GM21717 (cell line): Measurements from ENCODE around the gene FOXP3.

Experiments
- ATAC-seq: cut with Tn5 transposase; IDR thresholded peaks from one replicate; pipeline ENCODE4 v1.9.1; 2021; ENCODE audit warnings: mild to moderate bottlenecking, moderate library complexity; ENCODE audit not compliant: unreplicated experiment

Gene FOXP3

DNA sequence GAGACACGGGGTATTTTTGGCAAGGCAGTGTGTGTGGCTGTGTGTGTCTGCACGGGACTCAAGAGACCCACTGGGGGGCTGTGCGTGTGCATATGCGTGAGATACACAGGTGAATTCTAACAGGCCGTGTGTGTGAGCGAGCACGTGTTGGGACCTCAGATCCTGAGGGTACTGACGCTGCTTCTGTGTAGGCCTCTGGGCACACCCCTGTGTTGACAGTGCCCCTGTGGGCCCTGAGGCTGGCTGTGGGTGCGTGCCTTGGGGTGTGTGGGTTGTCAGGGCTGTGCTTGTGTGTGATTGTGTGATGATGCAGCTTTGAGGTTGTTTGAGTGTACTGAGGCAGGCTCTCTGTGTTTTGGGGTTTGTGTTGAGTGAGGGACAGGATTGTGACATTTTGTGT, 13.9 kb downstream of the FOXP3 start:
- ATAC-seq = no peak

GRCh38 chrX:49250066-49250465, 14.4 kb downstream of the FOXP3 start:
- no peak for ATAC-seq

DNA sequence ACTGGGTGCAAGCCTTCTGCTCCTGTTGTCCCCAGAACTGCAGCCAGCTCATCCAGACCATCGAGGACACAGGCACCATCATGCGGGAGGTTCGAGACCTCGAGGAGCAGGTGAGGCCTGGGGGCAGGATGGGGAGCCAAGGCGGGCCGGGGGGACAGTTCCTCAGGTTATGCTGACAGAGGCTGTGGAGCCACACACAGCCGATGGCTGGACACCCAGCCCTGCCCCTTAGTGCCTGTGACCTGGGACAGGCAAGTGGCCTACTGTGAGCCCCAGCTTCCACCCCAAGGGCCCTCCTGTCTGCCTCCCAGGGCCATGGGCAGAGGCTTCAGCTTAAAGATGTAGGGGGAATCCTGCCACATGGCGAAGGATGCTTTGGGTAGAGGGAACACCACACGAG, 14.9 kb downstream of the FOXP3 start:
- ATAC-seq = no peak

GRCh38 chrX:49249071-49249470, 15.4 kb downstream of the FOXP3 start:
- no peak for ATAC-seq

GRCh38 chrX:49247916-49248811, 16.3 kb downstream of the FOXP3 start:
- no peak for ATAC-seq

DNA sequence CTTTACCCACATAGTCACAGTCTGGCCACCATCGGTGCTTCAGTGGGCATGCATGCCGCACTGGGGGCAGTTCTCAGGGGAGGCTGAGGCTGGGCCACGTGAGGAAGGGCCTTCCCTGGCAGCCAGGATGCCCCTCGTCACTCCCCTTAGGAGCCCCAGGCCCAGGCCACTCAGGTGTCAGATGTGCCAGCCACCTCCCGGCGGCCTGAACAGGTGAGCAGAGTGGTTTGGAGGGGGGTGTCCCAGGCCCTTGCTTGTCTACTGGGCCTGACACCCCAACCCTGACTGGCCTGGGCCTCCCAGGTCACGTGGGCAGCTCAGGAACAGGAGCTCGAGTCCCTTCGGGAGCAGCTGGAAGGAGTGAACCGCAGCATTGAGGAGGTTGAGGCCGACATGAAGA, 17.2 kb downstream of the FOXP3 start:
- no peak for ATAC-seq

DNA sequence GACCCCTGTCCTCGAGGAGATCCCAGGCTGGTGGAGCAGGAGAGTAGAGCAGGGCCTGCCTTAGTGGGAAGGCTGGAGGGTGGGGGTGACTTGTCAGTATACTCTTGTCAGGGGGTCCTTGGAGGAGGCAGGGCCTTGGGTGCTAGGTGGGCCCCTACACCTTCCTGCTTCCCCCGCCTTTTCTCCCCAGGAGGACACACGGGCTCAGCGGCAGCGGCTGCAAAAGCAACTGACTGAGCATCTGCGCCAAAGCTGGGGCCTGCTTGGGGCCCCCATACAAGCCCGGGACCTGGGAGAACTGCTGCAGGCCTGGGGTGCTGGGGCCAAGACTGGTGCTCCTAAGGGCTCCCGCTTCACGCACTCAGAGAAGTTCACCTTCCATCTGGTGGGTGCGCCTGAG, 18.0 kb downstream of the FOXP3 start:
- ATAC-seq = no peak

DNA sequence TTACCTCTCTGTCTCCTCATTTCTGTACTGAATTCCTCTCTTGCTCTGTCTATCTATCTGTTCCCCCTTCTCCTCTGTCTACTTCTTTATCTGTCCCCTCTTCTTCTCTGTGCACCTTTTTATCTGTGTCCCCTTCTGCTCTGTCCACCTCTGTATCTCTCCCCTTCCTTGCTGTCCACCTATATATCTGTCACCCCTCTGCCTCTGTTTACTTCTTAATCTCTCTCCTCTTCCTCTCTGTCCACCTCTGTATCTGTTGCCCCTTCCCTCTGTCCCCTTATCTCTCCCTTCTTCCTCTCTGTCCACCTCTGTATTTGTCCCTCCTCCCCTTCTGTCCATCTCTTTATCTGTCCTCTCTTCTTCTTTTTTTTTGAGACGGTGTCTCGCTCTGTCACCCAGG, 20.3 kb downstream of the FOXP3 start:
- no peak for ATAC-seq

- no peak for ATAC-seq
Observed at GRCh38 chrX:49243166-49243565, 21.3 kb downstream of the FOXP3 start.

- no peak for ATAC-seq
Observed at GRCh38 chrX:49242545-49243066, 21.9 kb downstream of the FOXP3 start.

DNA sequence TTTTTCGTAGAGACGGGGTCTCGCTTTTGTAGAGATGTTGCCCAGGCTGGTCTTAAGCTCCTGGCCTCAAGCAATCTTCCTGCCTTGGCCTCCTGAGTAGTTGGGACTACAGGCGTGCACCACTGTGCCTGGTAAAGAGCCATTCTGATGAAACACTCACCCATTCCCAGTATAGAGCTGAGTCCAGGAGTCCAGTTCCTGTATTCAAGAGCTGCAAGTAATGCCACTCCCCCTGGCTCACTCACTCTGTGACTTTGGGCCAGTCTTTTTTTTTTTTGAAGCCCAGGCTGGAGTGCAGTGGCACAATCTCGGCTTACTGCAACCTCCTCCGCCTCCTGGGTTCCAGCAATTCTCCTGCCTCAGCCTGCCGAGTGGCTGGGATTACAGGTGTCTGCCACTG, 25.8 kb downstream of the FOXP3 start:
- ATAC-seq = no peak

- ATAC-seq = no peak
Observed at GRCh38 chrX:49237060-49237459, 27.4 kb downstream of the FOXP3 start.

- no peak for ATAC-seq
Observed at GRCh38 chrX:49233887-49234555, 30.5 kb downstream of the FOXP3 start.

DNA sequence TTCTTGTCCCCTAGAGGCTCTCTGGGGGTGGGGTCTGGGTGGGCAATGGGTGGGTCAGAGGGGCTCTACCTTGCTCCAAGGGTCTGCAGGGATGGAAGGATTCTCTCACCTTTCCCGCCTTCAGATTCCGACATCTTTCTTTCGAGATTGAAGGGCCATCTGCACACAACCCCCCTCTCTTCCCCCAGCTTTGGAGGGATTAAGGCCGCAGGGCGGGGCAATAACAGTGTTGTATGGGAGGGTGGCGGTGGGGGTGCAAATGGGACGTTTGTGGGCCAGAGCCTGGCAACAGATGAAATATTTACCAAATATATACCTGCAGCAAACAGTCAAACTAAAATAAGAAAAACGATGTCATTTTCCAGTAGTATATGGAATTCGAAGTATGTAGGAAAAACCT, 31.3 kb downstream of the FOXP3 start, which contains the start of gene CACNA1F:
Gene CACNA1F, minus strand, starts transcription at position 165 of the 400 bp plus-strand sequence. Its CDS starts 31 bp downstream, at position 134.
- ATAC-seq = no peak

DNA sequence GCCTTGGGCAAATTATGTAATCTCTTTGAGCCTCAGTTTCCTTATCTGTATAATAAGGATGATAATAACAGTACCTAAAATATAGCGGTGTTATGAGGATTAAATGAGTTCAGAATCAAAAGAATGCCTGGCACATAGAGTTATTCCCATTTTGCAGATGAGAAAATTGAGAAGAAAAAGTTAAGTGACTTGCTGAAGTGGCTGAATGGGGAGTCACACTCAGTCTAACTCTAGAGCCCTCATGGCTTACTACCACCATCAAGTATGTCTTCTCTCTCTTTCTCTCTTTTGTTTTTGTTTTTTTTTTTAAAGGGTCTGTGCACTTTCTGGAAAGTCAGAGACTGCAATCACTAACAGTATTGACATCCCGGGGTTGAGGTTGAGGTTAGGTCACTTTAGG, 32.0 kb downstream of the FOXP3 start:
- no peak for ATAC-seq

GRCh38 chrX:49231333-49232000, 33.0 kb downstream of the FOXP3 start:
- ATAC-seq = no peak

DNA sequence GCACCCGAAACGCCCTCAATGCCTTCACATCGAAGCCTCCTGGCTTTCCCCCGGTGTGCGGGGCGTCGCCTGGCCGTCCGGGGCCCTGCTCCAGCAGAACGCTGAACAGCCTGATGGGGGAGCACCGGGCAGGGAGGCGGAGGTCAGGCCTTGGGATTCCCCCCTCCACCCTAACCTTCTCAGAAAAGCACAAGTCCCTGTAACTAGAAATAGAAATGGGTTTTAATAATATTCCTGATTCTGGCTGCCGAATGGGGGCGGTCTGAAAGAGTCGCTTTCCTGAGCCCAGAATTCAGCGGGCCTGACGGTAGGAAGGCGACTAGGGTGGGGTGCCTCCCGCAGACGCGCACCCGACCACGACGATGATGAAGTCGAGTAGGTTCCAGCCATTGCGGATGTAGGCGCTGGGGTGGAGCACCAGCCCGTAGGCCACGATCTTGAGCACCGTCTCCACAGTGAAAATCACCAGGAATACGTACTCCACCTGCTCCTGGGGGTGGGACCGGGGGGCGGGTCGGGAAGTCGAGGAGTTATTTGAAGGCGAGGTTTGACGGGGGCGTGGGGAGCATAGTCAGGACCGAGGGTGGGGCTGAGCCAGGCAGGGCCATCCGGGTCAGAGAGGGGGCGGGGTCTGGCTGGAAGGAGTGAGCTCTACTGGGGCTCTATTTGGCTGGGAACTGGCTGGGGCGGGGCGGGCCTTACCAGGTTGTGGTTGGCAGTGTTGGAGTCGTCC, 33.8 kb downstream of the FOXP3 start:
- ATAC-seq = peak; percentile 69

DNA sequence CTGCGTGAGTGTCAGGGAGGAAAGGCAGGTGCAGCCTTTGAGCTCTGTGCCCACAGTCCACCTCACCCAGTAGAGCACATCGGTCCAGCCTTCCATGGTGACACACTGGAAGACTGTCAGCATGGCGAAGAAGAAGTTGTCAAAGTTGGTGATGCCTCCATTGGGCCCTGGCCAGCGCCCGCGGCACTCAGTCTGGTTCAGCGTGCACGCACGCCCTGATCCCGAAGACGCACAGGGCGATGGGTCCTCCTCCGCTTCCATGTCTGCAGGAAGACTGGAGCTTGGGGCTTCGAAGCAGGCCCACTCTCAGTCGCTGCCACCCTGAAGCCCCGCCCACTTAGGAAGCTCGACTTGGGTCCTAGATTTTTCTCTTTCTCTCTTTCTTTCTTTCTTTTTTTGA, 36.3 kb downstream of the FOXP3 start:
- ATAC-seq = no peak

DNA sequence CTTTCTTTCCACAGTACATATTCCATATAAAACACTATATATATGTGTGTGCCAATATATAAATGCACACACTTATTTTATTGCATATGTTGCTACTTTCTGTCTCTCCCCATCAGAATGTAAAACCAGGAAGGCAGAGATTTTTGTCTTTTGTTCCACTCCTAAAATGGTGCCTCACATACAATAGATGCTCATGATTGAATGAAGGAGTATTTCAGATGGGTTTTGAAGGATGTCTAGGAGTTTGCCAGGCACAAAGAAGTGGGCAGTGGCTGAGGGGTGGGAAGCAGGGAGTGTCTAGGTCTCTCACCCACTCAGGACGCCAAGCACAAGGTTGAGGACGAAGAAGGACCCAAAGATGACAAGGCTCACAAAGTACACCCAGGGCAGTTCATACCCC, 36.8 kb downstream of the FOXP3 start:
- no peak for ATAC-seq

GRCh38 chrX:49226946-49227345, 37.6 kb downstream of the FOXP3 start:
- no peak for ATAC-seq

- no peak for ATAC-seq
Observed at GRCh38 chrX:49225858-49226257, 38.7 kb downstream of the FOXP3 start.
